Endothelial cell of umbilical vein (primary cell): ENCODE measurements around the gene SEMG2.

Experiments
- POLR2A ChIP-seq: IDR thresholded peaks from 2 replicates; pipeline ENCODE4 v1.6.1; 2012; ENCODE audit warnings: low read depth, mild to moderate bottlenecking, control low read depth, low read length
- POLR2AphosphoS5 ChIP-seq: IDR thresholded peaks from 2 replicates; pipeline ENCODE4 v1.6.1; 2012; ENCODE audit warnings: low read depth, mild to moderate bottlenecking, control low read depth, low read length, moderate library complexity; ENCODE audit not compliant: insufficient read depth
- TF ChIP-seq, protein P1 (sequence below), 2 donors: IDR thresholded peaks; 1 replicate in 1 of 2; 2 replicates in 1 of 2; pipeline ENCODE4 v1.5.1; 2011; ENCODE audit warnings: low read length in 2 of 2, mild to moderate bottlenecking in 2 of 2, moderate library complexity in 2 of 2, control low read depth in 1 of 2, inconsistent platforms in 1 of 2, low read depth in 1 of 2; ENCODE audit not compliant: insufficient read depth in 1 of 2; ENCODE audit errors: extremely low read depth in 1 of 2

DNA sequence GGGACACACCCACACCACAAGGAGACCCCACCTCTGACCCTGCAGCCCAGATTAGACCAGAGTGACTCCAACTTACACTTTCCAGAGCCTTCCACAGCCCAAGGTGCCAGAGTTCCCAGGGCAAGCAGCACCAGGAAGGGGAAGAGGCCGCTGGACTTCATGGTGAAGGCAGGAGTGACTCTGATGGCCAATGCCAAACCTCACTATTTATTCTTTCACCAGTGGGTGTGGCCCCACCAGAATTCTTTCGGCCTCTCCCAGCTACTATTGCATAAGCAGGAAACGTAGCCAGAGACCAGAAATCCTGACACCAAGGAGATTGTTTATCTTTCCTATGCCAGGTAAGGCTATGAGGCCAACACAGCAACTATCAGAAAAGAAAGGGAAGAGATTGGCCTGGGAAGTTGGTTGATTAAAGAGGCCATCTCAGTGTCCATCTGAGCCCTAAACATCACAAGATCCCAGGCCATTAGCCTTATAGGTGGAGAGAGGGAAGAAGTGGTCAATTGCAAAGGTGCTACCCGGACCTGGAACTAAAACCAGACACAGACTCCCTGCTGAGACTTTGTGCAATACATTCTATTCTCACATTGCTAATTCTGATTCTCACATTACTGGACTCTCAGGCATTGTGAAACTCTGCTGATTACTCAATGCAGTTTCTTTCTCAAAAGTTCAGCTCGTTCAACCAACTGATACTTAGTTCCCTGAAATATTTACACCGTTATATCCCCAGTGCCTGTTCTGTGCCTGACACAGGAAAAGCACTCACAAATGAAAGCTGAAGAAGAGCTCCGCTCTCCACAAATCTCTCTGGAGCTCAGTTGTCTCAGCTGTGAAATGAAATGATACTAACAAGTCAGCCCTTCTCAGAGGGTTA, 33.5 kb downstream of the SEMG2 start, which contains the start of gene SLPI:
- no peak for TF ChIP-seq POLR2A
- TF ChIP-seq, protein P1, sequence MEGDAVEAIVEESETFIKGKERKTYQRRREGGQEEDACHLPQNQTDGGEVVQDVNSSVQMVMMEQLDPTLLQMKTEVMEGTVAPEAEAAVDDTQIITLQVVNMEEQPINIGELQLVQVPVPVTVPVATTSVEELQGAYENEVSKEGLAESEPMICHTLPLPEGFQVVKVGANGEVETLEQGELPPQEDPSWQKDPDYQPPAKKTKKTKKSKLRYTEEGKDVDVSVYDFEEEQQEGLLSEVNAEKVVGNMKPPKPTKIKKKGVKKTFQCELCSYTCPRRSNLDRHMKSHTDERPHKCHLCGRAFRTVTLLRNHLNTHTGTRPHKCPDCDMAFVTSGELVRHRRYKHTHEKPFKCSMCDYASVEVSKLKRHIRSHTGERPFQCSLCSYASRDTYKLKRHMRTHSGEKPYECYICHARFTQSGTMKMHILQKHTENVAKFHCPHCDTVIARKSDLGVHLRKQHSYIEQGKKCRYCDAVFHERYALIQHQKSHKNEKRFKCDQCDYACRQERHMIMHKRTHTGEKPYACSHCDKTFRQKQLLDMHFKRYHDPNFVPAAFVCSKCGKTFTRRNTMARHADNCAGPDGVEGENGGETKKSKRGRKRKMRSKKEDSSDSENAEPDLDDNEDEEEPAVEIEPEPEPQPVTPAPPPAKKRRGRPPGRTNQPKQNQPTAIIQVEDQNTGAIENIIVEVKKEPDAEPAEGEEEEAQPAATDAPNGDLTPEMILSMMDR (IDR thresholded peaks at IDR 0.05; ENCODE audit: extremely low read depth in 1 of 2, insufficient read depth in 1 of 2, low read depth in 1 of 2, low read length in 2 of 2) = no peak
- no peak for TF ChIP-seq POLR2AphosphoS5
